PC-3 (cell line): ENCODE measurements around the gene DNAJB1. TPM values are rescaled to one million over a fixed set of nuclear protein-coding genes. Genes with fewer than 3 reads are reported as not detected.

Experiments used
- ATAC-seq: fragments of 200-7000 bp; cut with Tn5 transposase; 2 replicates; pipeline ENCODE4 v1.9.1; 2020; ENCODE audit warnings: mild to moderate bottlenecking, moderate library complexity
- BruUV-seq: library from RNA; stranded (reverse); fragments of 400-500 nt; replicated peaks from 2 replicates; lab custom pipeline; 2021; lab: Mats Ljungman, UMichigan
- CTCF ChIA-PET: fragments of 300-600 bp; sonication (Branson Sonifier 250); formaldehyde crosslinking; loops from one replicate; lab custom pipeline; 2022; ENCODE audit warnings: antibody characterized with exemption; lab: Charles Lee
- POLR2A ChIA-PET: fragments of 300-600 bp; sonication (Branson Sonifier 250); formaldehyde crosslinking; loops from one replicate; lab custom pipeline; 2022; ENCODE audit warnings: antibody characterized with exemption; ENCODE audit not compliant: unreplicated experiment; lab: Charles Lee
- DNase-seq: peaks from one replicate; pipeline ENCODE4 v3.0.0-alpha.2; 2015
- H2AFZ ChIP-seq: fragments of 300-600 bp; sonication (generic); 2 replicates; pipeline ENCODE4 v1.6.0; 2016; ENCODE audit warnings: antibody characterized with exemption, low read length
- H3F3A ChIP-seq: fragments of 300-600 bp; sonication (generic); one replicate; pipeline ENCODE4 v1.6.0; 2017; ENCODE audit warnings: antibody characterized with exemption, low read length, control low read depth, mild to moderate bottlenecking; ENCODE audit not compliant: unreplicated experiment
- H3K27ac ChIP-seq: fragments of 300-600 bp; sonication (generic); 2 replicates; pipeline ENCODE4 v1.5.1; 2016; ENCODE audit warnings: mild to moderate bottlenecking, low read length
- H3K27me3 ChIP-seq: fragments of 300-600 bp; sonication (generic); 2 replicates; pipeline ENCODE4 v1.6.1; 2016; ENCODE audit warnings: low read length, mixed read lengths
- H3K36me3 ChIP-seq: fragments of 300-600 bp; sonication (generic); 2 replicates; pipeline ENCODE4 v1.6.1; 2016; ENCODE audit warnings: low read depth, mixed run types, low read length, mixed read lengths
- H3K4me1 ChIP-seq: fragments of 300-600 bp; sonication (generic); 2 replicates; pipeline ENCODE4 v1.5.1; 2016; ENCODE audit warnings: low read length; ENCODE audit not compliant: insufficient read depth
- H3K4me2 ChIP-seq: fragments of 300-600 bp; sonication (generic); 2 replicates; pipeline ENCODE4 v1.6.0; 2016; ENCODE audit warnings: low read length
- H3K4me3 ChIP-seq: fragments of 300-600 bp; sonication (generic); 2 replicates; pipeline ENCODE4 v1.5.1; 2016; ENCODE audit warnings: mild to moderate bottlenecking, low read length, mixed read lengths
- H3K79me2 ChIP-seq: fragments of 300-600 bp; sonication (generic); 2 replicates; pipeline ENCODE4 v1.6.1; 2017; ENCODE audit warnings: low read length, mixed read lengths
- H3K9ac ChIP-seq: fragments of 300-600 bp; sonication (generic); 2 replicates; pipeline ENCODE4 v1.6.0; 2016; ENCODE audit warnings: mild to moderate bottlenecking, low read length
- H3K9me2 ChIP-seq: fragments of 300-600 bp; sonication (generic); replicated peaks from 2 replicates; pipeline ENCODE4 v1.6.1; 2016; ENCODE audit warnings: mixed run types, low read length, mixed read lengths
- H3K9me3 ChIP-seq: fragments of 300-600 bp; sonication (generic); 2 replicates; pipeline ENCODE4 v1.6.1; 2016; ENCODE audit warnings: low read length, mixed read lengths
- H4K20me1 ChIP-seq: fragments of 300-600 bp; sonication (generic); 2 replicates; pipeline ENCODE4 v1.6.1; 2016; ENCODE audit warnings: low read length, mixed read lengths
- EZH2 ChIP-seq: fragments of 300-600 bp; sonication (generic); IDR thresholded peaks from one replicate; pipeline ENCODE4 v1.6.1; 2017; ENCODE audit warnings: antibody characterized with exemption, mild to moderate bottlenecking, low read length; ENCODE audit not compliant: unreplicated experiment
- EZH2phosphoT487 ChIP-seq: fragments of 300-600 bp; sonication (generic); IDR thresholded peaks from 2 replicates; pipeline ENCODE4 v1.6.1; 2018; ENCODE audit warnings: mild to moderate bottlenecking, antibody characterized with exemption, low read length, borderline replicate concordance
- intact Hi-C: fragments of 100-400 bp; cut with micrococcal nuclease; formaldehyde crosslinking; loops from 2 replicates; pipeline ENCODE4 v1.9.0; 2023
- total RNA-seq: library from RNA; depleted of rRNA; stranded (reverse); fragments of >200 nt; gene quantifications from 2 replicates; pipeline ENCODE4 v1.2.3, GENCODE V29; 2014
- TF ChIP-seq, protein P1 (sequence below): fragments of 300-600 bp; sonication (generic); conservative IDR thresholded peaks from 2 replicates; pipeline ENCODE4 v1.5.1; 2017; ENCODE audit warnings: antibody characterized with exemption, low read depth, mild to moderate bottlenecking, low read length

The DNAJB1 gene
- total RNA-seq, 1 experiment from 2014 or later: 167 TPM

GRCh38 chr19:14517446-14517839 lies 754 bp downstream of the DNAJB1 start:
- ChIA-PET POLR2A (interaction anchor here (0.5 to 1.9 kb wide), 4 partner anchors 8 to 21 kb away, joined by 3 to 11 read pairs (median 4); no protein-coding TSS in a partner anchor), CTCF (interaction anchor here (0.6 to 1.1 kb wide), 2 partner anchors 38 to 43 kb away, joined by 4 read pairs; no protein-coding TSS in a partner anchor)
- BruUV-seq: no TSS peak
- Histone ChIP-seq H3K9me3 (no peaks in the 10 kb centered on the region), H3K79me2 (peaks cover 46% of the 10 kb centered on the region), H3K4me1 (peaks cover 43% of the 10 kb centered on the region), H4K20me1 (peaks cover 39% of the 10 kb centered on the region), H3K36me3 (peaks cover 38% of the 10 kb centered on the region), H3F3A (peaks cover 33% of the 10 kb centered on the region), H3K27ac (peak overlapping the region; percentile 77; the same call in 1 of the 2 replicates), H3K4me2 (peak overlapping the region; percentile 98), H2AFZ (no peak overlapping the region), H3K27me3 (no peaks in the 10 kb centered on the region), H3K4me3 (peak overlapping the region; percentile 96), H3K9me2 (no peaks in the 10 kb centered on the region), H3K9ac (peak overlapping the region; percentile 92)
- TF ChIP-seq EZH2phosphoT487 (no peak), EZH2 (no peak)
- TF ChIP-seq, protein P1, sequence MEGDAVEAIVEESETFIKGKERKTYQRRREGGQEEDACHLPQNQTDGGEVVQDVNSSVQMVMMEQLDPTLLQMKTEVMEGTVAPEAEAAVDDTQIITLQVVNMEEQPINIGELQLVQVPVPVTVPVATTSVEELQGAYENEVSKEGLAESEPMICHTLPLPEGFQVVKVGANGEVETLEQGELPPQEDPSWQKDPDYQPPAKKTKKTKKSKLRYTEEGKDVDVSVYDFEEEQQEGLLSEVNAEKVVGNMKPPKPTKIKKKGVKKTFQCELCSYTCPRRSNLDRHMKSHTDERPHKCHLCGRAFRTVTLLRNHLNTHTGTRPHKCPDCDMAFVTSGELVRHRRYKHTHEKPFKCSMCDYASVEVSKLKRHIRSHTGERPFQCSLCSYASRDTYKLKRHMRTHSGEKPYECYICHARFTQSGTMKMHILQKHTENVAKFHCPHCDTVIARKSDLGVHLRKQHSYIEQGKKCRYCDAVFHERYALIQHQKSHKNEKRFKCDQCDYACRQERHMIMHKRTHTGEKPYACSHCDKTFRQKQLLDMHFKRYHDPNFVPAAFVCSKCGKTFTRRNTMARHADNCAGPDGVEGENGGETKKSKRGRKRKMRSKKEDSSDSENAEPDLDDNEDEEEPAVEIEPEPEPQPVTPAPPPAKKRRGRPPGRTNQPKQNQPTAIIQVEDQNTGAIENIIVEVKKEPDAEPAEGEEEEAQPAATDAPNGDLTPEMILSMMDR: no peak
- ATAC-seq (peak; percentile 0; the same call in 1 of the 2 replicates), DNase-seq (no peak)
- intact Hi-C loops: loop anchor here (2.0 kb wide), 1 partner anchor 31 kb away; no protein-coding TSS in a partner anchor

- Histone ChIP-seq H3K9me3 (no peaks in the 10 kb centered on the region), H4K20me1 (peaks cover 39% of the 10 kb centered on the region), H3K27me3 (no peaks in the 10 kb centered on the region), H3K27ac (peak overlapping the region; percentile 77; the same call in 1 of the 2 replicates), H2AFZ (no peak overlapping the region), H3K4me1 (peaks cover 43% of the 10 kb centered on the region), H3K4me2 (peak overlapping the region; percentile 98), H3K9ac (peak overlapping the region; percentile 92), H3K9me2 (no peaks in the 10 kb centered on the region), H3K36me3 (peaks cover 38% of the 10 kb centered on the region), H3F3A (peaks cover 33% of the 10 kb centered on the region), H3K79me2 (peaks cover 46% of the 10 kb centered on the region), H3K4me3 (peak overlapping the region; percentile 96)
- ATAC-seq: no peak
- TF ChIP-seq, protein P1: no peak
- TF ChIP-seq EZH2phosphoT487: no peak
- no peak for TF ChIP-seq EZH2
- TSS peak; percentile 63 for BruUV-seq
- no peak for DNase-seq
- ChIA-PET CTCF (interaction anchor here (0.6 to 1.1 kb wide), 2 partner anchors 39 to 42 kb away, joined by 4 read pairs; no protein-coding TSS in a partner anchor), POLR2A (interaction anchor here (0.5 to 1.9 kb wide), 5 partner anchors 7 to 382 kb away, joined by 3 to 11 read pairs (median 4); no protein-coding TSS in a partner anchor)
- intact Hi-C loops: loop anchor here (1.0 to 2.0 kb wide), 2 partner anchors 11 to 30 kb away; no protein-coding TSS in a partner anchor
These were observed 1.3 kb downstream of the DNAJB1 start for GRCh38 chr19:14516746-14517438.
